Measurements from ENCODE around the gene PDS5A. TPM values are rescaled to one million over a fixed set of nuclear protein-coding genes. Genes with fewer than 3 reads are reported as not detected.

The PDS5A gene
- total RNA-seq, 1 donor, result 70.9 TPM

GRCh38 chr4:39933671-39934590, 43.8 kb downstream of the PDS5A start:
- H3K79me2 ChIP-seq (ENCODE audit: insufficient read depth, low read length), result peaks cover 85% of the 10 kb centered on the region
- no peaks in the 10 kb centered on the region for H3K27me3 ChIP-seq (ENCODE audit: insufficient read depth, low read length)
- TF ChIP-seq CTCF (IDR thresholded peaks at IDR 0.05; ENCODE audit: extremely low read depth, low read depth, low read length), result no peak
- H2AFZ ChIP-seq (ENCODE audit: low read length), result peak overlapping the region; percentile 71
- peak overlapping the region; percentile 71 for H3K27ac ChIP-seq (ENCODE audit: low read depth, low read length)
- peaks cover 1% of the 10 kb centered on the region for H4K20me1 ChIP-seq (ENCODE audit: insufficient read depth, low read length)
- no peaks in the 10 kb centered on the region for H3K36me3 ChIP-seq (ENCODE audit: insufficient read depth, low read length)
- H3K4me3 ChIP-seq (ENCODE audit: insufficient read depth, low read length), result peak overlapping the region; percentile 11
- DNase-seq (ENCODE audit: insufficient read length, low spot score, missing footprints), result peak; percentile 21
- H3K4me1 ChIP-seq (ENCODE audit: insufficient read depth, low read length), result peaks cover 20% of the 10 kb centered on the region
- H3K9me3 ChIP-seq (ENCODE audit: low read depth, low read length), result no peaks in the 10 kb centered on the region
- H3K4me2 ChIP-seq (ENCODE audit: insufficient read depth, low read length), result peak overlapping the region; percentile 75

- no peak for DNase-seq (ENCODE audit: insufficient read length, low spot score, missing footprints)
- peaks cover 20% of the 10 kb centered on the region for H3K4me1 ChIP-seq (ENCODE audit: insufficient read depth, low read length)
- peaks cover 88% of the 10 kb centered on the region for H3K79me2 ChIP-seq (ENCODE audit: insufficient read depth, low read length)
- H3K27me3 ChIP-seq (ENCODE audit: insufficient read depth, low read length), result no peaks in the 10 kb centered on the region
- peak overlapping the region; percentile 75 for H3K4me2 ChIP-seq (ENCODE audit: insufficient read depth, low read length)
- no peaks in the 10 kb centered on the region for H4K20me1 ChIP-seq (ENCODE audit: insufficient read depth, low read length)
- H3K4me3 ChIP-seq (ENCODE audit: insufficient read depth, low read length), result peak overlapping the region; percentile 24
- H3K27ac ChIP-seq (ENCODE audit: low read depth, low read length), result peak overlapping the region; percentile 30
- H3K9me3 ChIP-seq (ENCODE audit: low read depth, low read length), result no peaks in the 10 kb centered on the region
- no peak overlapping the region for H2AFZ ChIP-seq (ENCODE audit: low read length)
- peaks cover 4% of the 10 kb centered on the region for H3K36me3 ChIP-seq (ENCODE audit: insufficient read depth, low read length)
- TF ChIP-seq CTCF (IDR thresholded peaks at IDR 0.05; ENCODE audit: extremely low read depth, low read depth, low read length), result no peak
These were observed 44.8 kb downstream of the PDS5A start for GRCh38 chr4:39932776-39933402.

GRCh38 chr4:39931441-39931901, 46.2 kb downstream of the PDS5A start:
- H3K4me1 ChIP-seq (ENCODE audit: insufficient read depth, low read length), result peaks cover 20% of the 10 kb centered on the region
- H3K27me3 ChIP-seq (ENCODE audit: insufficient read depth, low read length), result no peaks in the 10 kb centered on the region
- DNase-seq (ENCODE audit: insufficient read length, low spot score, missing footprints), result no peak
- H3K4me2 ChIP-seq (ENCODE audit: insufficient read depth, low read length), result no peak overlapping the region
- no peak overlapping the region for H3K4me3 ChIP-seq (ENCODE audit: insufficient read depth, low read length)
- H3K27ac ChIP-seq (ENCODE audit: low read depth, low read length), result no peak overlapping the region
- peaks cover 84% of the 10 kb centered on the region for H3K79me2 ChIP-seq (ENCODE audit: insufficient read depth, low read length)
- H3K36me3 ChIP-seq (ENCODE audit: insufficient read depth, low read length), result peaks cover 12% of the 10 kb centered on the region
- H2AFZ ChIP-seq (ENCODE audit: low read length), result no peak overlapping the region
- H3K9me3 ChIP-seq (ENCODE audit: low read depth, low read length), result no peaks in the 10 kb centered on the region
- H4K20me1 ChIP-seq (ENCODE audit: insufficient read depth, low read length), result no peaks in the 10 kb centered on the region
- TF ChIP-seq CTCF (IDR thresholded peaks at IDR 0.05; ENCODE audit: extremely low read depth, low read depth, low read length), result no peak

GRCh38 chr4:39928538-39928937, 49.2 kb downstream of the PDS5A start:
- peaks cover 73% of the 10 kb centered on the region for H3K79me2 ChIP-seq (ENCODE audit: insufficient read depth, low read length)

More at GRCh38 chr4:39928538-39928937, 49.2 kb downstream of the PDS5A start:
- Histone ChIP-seq H3K27me3 (ENCODE audit: insufficient read depth, low read length) (no peaks in the 10 kb centered on the region), H2AFZ (ENCODE audit: low read length) (no peak overlapping the region), H4K20me1 (ENCODE audit: insufficient read depth, low read length) (no peaks in the 10 kb centered on the region), H3K4me3 (ENCODE audit: insufficient read depth, low read length) (no peak overlapping the region), H3K4me1 (ENCODE audit: insufficient read depth, low read length) (peaks cover 8% of the 10 kb centered on the region), H3K9me3 (ENCODE audit: low read depth, low read length) (no peaks in the 10 kb centered on the region), H3K4me2 (ENCODE audit: insufficient read depth, low read length) (no peak overlapping the region), H3K27ac (ENCODE audit: low read depth, low read length) (no peak overlapping the region), H3K36me3 (ENCODE audit: insufficient read depth, low read length) (peaks cover 13% of the 10 kb centered on the region)
- no peak for TF ChIP-seq CTCF (IDR thresholded peaks at IDR 0.05; ENCODE audit: extremely low read depth, low read depth, low read length)
- DNase-seq (ENCODE audit: insufficient read length, low spot score, missing footprints), result no peak
